GM04503 (cell line): ENCODE results near the gene ATP6V0B.

ENCODE experiments used
- DNase-seq: peaks from one replicate; pipeline ENCODE4 v3.0.0-alpha.2; 2012; ENCODE audit warnings: low read depth

Gene ATP6V0B

GRCh38 chr1:43984855-43985254, 10.1 kb downstream of the ATP6V0B start:
- DNase-seq, result no peak

DNA sequence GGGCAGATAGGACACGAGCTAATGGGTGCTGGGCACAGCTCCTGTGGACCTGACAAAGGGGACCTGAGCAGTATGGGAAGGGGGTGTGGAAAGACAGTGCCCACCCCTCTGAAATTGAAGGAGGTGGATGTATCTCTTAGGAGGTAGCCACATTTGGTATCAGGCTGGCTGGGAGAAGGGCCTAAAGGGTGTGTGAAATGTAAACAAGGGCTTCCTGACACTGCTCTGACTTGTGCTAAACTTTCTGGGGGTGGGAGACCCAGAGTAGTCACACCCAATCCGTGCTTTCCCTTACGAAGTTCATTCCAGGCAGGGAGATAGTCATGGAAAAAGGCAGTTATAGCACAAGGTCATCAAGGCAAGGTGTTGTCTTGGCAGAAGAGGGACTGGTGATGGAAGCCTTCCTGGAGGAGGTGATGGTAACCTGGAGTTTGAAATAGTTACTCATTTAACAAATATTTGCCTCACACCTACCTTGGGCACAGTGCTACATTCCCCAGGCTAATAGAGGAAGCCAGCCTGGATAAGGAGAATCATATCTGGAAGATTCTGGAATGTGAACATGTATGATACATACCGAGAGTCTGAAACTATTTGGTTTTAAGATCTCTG, 11.3 kb downstream of the ATP6V0B start:
- no peak for DNase-seq

- no peak for DNase-seq
These were observed 12.0 kb downstream of the ATP6V0B start for GRCh38 chr1:43986712-43987111.

- no peak for DNase-seq
These were observed 12.6 kb downstream of the ATP6V0B start for GRCh38 chr1:43987159-43987902.

- no peak for DNase-seq
These were observed 15.8 kb downstream of the ATP6V0B start for GRCh38 chr1:43990271-43991199.

DNA sequence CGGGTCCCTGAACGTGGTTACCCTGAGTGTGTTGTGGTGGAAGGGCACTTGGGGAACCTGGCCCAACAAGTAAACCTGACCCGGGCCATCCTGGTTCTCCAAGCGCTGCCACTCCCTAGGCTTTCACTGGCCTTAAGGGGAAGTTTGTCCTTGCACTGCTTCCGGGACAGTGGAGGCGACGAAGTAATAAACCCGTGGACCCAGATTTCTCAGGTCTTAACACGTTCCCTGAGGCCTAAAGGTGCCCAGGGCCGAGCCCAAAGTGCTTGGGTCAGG, 16.4 kb downstream of the ATP6V0B start:
- no peak for DNase-seq

DNA sequence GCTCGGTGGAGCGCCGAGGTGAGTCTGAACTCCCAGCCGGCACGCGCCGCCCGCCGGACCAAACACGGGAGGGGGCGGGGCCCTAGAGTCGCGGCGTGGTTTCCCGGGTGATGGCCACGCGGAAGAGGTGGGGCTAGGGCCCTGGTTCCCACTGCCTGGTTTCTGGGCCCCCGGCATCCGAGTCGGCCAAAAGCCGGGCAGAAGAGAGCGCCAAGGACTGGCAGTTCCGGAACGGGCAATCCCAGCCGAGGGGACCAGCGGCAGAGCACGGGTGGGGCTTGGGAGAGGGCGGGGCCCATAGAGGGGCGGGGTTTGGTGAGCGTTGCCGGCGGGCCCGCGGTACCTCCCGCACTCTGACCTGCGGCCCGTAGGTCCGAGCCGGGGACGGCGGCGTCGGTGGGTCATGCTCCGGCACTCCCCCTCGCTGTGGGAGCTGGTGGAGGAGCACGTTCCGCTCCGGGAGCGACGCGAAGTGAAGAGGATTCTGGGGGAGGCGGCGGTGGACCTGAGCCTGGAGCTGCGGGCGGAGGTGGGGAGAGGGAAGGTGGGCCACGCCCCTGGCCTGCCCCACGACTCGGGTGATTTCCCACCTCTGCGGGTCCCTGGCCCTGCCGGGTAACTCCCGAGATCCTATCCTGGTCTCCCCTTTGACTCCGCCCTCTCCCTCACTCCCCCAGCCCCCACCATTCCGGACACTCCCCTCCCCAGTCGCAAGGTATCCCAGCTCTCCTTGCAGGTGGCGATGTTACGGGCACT, 16.9 kb downstream of the ATP6V0B start, which contains the start of gene CCDC24:
Gene CCDC24 (plus strand): TSS at position 124 of the 756 bp plus-strand sequence. CDS start 280 bp downstream, at position 404.
- peak; percentile 48 for DNase-seq

DNA sequence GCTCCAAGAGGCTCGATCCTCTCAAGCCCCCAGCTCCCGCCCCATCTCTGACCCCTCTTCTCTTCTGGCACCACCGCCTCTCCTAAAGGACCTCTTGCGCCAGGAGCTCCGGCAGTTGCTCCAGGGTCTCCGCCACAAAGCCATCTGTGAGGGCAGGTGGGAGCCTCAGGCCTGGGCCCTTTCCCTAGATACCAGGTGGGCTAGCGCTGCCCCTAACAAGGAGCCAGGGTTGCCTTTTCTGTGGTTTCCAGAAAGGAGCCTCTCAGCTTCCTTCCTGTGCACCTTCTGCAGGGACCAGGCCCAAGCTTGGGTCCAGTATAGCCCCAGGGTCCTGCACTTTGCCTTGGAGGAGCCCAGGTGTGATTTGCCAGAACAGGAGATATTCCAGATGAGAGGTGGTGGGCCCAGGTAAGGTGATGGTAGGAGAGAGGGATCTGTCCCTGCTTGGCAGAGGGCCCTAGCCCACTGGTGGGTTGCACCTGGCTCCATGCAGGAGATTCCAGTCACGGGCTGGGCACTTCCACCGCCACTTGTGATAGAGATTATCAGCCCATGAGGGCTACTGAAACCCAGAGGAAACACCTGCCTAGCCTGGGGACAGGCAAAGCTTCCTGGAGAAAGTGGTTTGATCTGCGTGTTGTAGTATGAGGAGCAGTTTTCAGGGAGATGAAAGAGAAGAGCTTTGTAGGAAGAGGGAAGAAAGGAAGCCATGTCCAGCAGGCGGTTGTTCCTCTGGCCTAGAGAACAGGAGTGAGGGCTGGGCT, 17.7 kb downstream of the ATP6V0B start:
- no peak for DNase-seq

DNA sequence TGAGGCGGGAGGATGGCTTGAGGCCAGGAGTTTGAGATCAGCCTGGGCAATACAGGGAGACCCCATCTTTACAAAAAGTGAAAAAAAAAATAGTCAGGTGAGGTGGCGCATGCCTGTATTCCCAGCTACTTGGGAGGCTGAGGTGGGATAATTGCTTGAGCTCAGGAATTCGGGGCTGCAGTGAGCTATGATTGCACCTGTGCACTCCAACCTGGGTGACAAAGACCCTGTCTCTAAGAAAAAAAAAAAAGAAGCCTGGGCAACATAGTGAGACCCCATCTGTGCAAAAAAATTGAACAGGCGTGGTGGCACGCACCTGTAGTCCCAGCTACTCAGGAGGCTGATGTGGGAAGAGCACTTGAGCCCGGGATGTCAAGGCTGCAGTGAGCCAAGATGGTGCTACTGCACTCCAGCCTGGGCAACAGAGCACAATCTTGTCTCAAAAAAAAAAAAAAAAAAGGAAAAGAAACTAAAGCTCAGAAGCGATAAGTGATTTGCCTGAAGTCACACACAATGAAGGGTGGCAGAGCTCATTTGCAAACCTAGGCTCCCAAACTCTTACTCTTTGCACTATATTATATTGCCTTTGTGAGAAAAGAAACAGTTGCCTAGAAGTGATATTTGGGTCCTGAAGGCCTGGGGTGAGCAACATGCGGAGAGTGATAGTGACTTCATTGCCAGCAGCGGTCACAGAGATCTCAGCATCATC, 18.6 kb downstream of the ATP6V0B start:
- no peak for DNase-seq

DNA sequence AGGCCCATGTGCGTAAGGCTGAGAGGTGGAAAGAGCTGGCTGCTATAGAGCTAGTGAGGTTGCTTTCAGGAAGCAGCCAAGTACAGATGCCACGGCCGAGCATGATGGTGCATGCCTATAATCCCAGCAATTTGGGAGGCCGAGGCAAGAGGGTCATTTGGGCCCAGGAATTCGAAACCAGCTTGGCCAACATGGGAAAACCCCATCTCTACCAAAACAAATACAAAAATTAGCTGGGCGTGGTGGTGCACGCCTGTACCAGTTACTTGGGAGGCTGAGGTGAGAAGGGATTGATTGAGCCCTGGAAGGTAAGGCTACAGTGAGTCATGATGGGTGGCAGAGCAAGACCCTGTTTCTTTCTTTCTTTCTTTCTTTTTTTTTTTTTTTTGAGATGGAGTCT, 19.3 kb downstream of the ATP6V0B start:
- DNase-seq, result no peak

- no peak for DNase-seq
These were observed 20.3 kb downstream of the ATP6V0B start for GRCh38 chr1:43994794-43995790.

- no peak for DNase-seq
These were observed 21.4 kb downstream of the ATP6V0B start for GRCh38 chr1:43995984-43996732.

DNA sequence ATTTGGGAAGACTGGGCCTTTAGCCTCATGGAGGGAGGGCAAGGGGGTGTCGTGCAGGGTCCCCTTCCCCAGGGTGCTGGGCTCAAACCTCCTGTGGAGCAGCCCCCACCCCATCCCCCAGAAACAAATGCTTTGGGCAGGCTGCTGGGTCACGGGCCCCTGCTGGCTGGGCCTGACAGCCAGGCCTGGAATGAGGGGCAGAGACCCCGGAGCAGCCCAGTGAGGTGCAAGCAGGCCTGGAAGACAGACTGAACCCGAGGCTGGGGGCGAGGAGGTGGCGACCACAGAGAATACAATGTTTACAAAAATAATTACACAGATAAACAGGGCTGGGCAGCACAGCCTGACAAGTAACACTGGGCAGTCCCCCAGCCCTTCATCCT, 22.0 kb downstream of the ATP6V0B start:
- no peak for DNase-seq

GRCh38 chr1:43997295-43997999, 22.7 kb downstream of the ATP6V0B start:
- DNase-seq, result no peak

DNA sequence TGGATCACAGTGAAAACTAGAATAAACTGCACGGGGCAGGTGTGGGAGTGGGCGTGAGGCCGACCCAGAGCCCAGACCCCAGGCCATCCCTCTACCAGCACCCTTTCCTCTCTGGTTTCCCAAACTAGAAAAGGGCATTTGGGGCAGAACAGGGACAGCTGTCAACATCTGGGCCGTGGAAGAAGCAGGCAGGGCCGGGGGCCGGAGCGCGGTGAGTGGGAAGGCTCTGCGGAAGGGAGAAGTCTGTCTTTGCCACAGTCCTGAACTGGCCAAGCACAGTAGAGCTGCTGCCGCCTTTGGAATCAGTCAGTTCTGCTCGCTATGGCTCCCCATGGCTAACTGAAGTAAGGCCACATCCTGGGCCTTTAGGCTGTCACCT, 23.2 kb downstream of the ATP6V0B start:
- no peak for DNase-seq

DNA sequence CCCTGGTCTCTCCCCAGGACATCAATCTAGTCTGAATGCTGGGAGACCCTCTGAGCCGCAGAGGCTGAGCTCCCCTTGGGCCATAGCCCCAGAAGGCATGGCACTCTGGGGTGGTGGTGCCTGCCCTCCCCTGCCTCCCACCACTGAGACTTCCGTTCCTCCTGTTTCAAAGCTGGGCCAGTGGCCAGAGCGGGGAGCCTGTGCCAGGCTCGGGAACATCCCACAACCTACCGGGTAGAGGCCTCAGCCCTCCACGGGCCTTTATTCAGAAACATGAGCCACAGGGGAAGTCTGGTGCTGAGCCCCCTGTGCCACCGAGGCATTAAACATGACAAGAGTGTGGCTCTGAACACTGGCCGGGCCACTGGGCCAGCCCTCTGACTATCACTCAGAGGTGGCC, 24.7 kb downstream of the ATP6V0B start:
- no peak for DNase-seq

DNA sequence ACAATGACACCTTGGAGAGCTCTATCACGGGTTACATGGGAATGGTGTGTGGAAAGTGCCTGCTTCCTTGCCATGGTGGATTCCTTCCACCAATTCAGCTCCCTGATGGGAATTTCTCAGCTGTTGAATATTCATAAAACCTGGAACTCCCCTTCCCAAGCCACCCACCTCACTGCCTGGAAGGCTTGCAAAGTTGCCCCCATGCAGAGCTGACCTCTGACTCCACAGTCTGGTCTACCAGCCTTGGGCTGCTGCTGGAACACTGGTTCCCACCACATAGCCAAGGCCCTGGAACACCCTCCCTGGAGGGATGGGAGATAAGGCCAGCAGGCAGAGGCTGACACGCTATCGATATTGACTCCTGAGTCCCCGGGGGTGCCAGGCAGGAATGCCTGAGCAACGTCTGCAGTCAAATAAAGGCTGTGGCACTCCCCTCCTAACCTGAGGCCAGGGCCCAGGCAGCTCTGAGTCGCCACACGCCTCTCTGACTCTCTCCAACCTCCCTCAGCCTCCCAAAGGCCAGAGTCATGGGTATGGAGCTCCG, 25.4 kb downstream of the ATP6V0B start:
- DNase-seq, result no peak

DNA sequence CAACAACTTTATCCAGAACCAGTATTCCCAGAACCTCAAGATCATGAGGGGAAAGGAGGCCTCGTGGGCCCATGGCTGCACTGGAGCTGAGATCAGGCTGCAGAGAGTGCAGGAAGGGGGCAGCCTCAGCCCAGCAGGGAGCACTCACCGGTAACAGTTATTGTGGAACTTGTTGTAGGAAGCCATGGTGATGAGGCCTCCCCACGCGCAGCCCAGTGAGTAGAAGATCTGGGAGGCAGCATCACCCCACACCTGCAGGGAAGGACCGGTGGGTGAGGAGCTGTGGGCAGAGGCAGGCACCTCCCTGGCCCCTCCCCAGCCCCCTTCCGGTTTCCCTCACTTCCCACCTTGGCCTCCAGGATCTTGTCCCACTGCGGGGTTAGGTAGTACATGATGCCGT, 27.4 kb downstream of the ATP6V0B start:
- no peak for DNase-seq
